Inflammatory macrophage (primary cell): ENCODE data around the gene ERCC6L2.
A peak's percentile ranks its signal among the peaks of the same experiment; 100 is the strongest.

Experiments used
- DNase-seq, 2 donors: peaks; one replicate each; pipeline ENCODE4 v3.0.0-alpha.2; 2020 to 2022
- total RNA-seq, 18 experiments: gene quantifications; one replicate each; lab custom pipeline; 2026; ENCODE audit warnings: mixed read lengths in 6 of 18, inconsistent platforms in 2 of 18; lab: John Stamatoyannopoulos, UW

The ERCC6L2 gene
- 20.0 to 73.0 (median 46.8) reads per million in 18 experiments for total RNA-seq

- peak; percentile 98 for DNase-seq
Observed at GRCh38 chr9:95875305-95876137, at the start of gene ERCC6L2. TSS of gene ERCC6L2 (plus strand) at chr9:95875691. CDS start at chr9:95876039, 348 bp downstream.

- peak; percentile 2 to 6 for DNase-seq
Observed at GRCh38 chr9:95826183-95826838, 49.2 kb upstream of the ERCC6L2 start.

GRCh38 chr9:95830768-95831167 lies 44.7 kb upstream of the ERCC6L2 start:
- DNase-seq = no peak

- DNase-seq = no peak
Observed at GRCh38 chr9:95831810-95832209, 43.7 kb upstream of the ERCC6L2 start.

- DNase-seq = no peak
Observed at GRCh38 chr9:95833546-95834178, 41.8 kb upstream of the ERCC6L2 start.

GRCh38 chr9:95834281-95834907 lies 41.1 kb upstream of the ERCC6L2 start:
- DNase-seq = no peak

- no peak for DNase-seq
Observed at GRCh38 chr9:95835393-95835792, 40.1 kb upstream of the ERCC6L2 start.

GRCh38 chr9:95836072-95836471 lies 39.4 kb upstream of the ERCC6L2 start:
- no peak for DNase-seq

GRCh38 chr9:95839012-95839411 lies 36.5 kb upstream of the ERCC6L2 start:
- no peak for DNase-seq

GRCh38 chr9:95840074-95840473 lies 35.4 kb upstream of the ERCC6L2 start:
- no peak for DNase-seq

- DNase-seq = no peak
Observed at GRCh38 chr9:95841377-95841776, 34.1 kb upstream of the ERCC6L2 start.

GRCh38 chr9:95845751-95846150 lies 29.7 kb upstream of the ERCC6L2 start:
- DNase-seq = no peak

GRCh38 chr9:95848764-95849163 lies 26.7 kb upstream of the ERCC6L2 start:
- DNase-seq = no peak

GRCh38 chr9:95852059-95853032 lies 23.1 kb upstream of the ERCC6L2 start:
- no peak for DNase-seq

- no peak for DNase-seq
Observed at GRCh38 chr9:95854386-95855020, 21.0 kb upstream of the ERCC6L2 start.

GRCh38 chr9:95855961-95856360 lies 19.5 kb upstream of the ERCC6L2 start:
- DNase-seq = no peak

GRCh38 chr9:95857124-95857523 lies 18.4 kb upstream of the ERCC6L2 start:
- no peak for DNase-seq

- DNase-seq = no peak
Observed at GRCh38 chr9:95857896-95858295, 17.6 kb upstream of the ERCC6L2 start.

GRCh38 chr9:95862343-95862742 lies 13.1 kb upstream of the ERCC6L2 start:
- no peak for DNase-seq

GRCh38 chr9:95864852-95865580 lies 10.5 kb upstream of the ERCC6L2 start:
- no peak for DNase-seq

- no peak for DNase-seq
Observed at GRCh38 chr9:95870352-95870751, 5.1 kb upstream of the ERCC6L2 start.
